Mesendoderm (in vitro differentiated cells): ENCODE data around the gene GPR157. TPM values are rescaled to one million over a fixed set of nuclear protein-coding genes. Genes with fewer than 3 reads are reported as not detected.

Source experiments
- small RNA-seq: library from polyadenylated mRNA; stranded (forward); fragments of <200 nt; extraction: miRNeasy Mini kit (QIAGEN cat#:217004); gene quantifications from one replicate; pipeline ENCODE3, GENCODE V24; 2013; ENCODE audit not compliant: insufficient read depth

GPR157 gene

Small RNA genes within 50 kb of the gene (small RNA-seq; reads per million reads assigned to genes)
- gene RF00424 = not detected
